C4-2B (cell line): ENCODE results near the gene ADRB2.

Source experiments
- CTCF ChIP-seq: fragments of 450-650 bp; conservative IDR thresholded peaks from 2 replicates; pipeline ENCODE4 v1.5.1; 2017; ENCODE audit warnings: mild to moderate bottlenecking
- ZFX ChIP-seq: fragments of 450-650 bp; IDR thresholded peaks from 2 replicates; pipeline ENCODE4 v1.6.1; 2017

- no peak for TF ChIP-seq CTCF
- TF ChIP-seq ZFX, result no peak
These were observed 37.9 kb downstream of the ADRB2 start for GRCh38 chr5:148864113-148864841.
